HEK293 (cell line): Measurements from ENCODE around the gene XCL1.

Experiments
- GLIS2 ChIP-seq: fragments of 450-650 bp; formaldehyde crosslinking; IDR thresholded peaks from 2 replicates; pipeline ENCODE4 v1.5.1; 2016; ENCODE audit warnings: missing biosample characterization, missing genetic modification characterization
- KLF1 ChIP-seq: fragments of 450-650 bp; formaldehyde crosslinking; IDR thresholded peaks from 2 replicates; pipeline ENCODE4 v1.5.1; 2016; ENCODE audit warnings: missing biosample characterization, missing genetic modification characterization
- KLF16 ChIP-seq: fragments of 450-650 bp; formaldehyde crosslinking; IDR thresholded peaks from 2 replicates; pipeline ENCODE4 v1.5.1; 2017; ENCODE audit warnings: missing biosample characterization, missing genetic modification characterization
- YY1 ChIP-seq: fragments of 450-650 bp; formaldehyde crosslinking; IDR thresholded peaks from 2 replicates; pipeline ENCODE4 v1.5.1; 2018; ENCODE audit warnings: missing biosample characterization, missing genetic modification characterization
- ZNF133 ChIP-seq: fragments of 450-650 bp; formaldehyde crosslinking; IDR thresholded peaks from 2 replicates; pipeline ENCODE4 v1.5.1; 2016; ENCODE audit warnings: missing biosample characterization, missing genetic modification characterization
- ZNF19 ChIP-seq: fragments of 450-650 bp; formaldehyde crosslinking; IDR thresholded peaks from 2 replicates; pipeline ENCODE4; 2016; ENCODE audit warnings: missing biosample characterization, missing genetic modification characterization, low read depth
- ZNF292 ChIP-seq: fragments of 450-650 bp; formaldehyde crosslinking; IDR thresholded peaks from 2 replicates; pipeline ENCODE4 v1.5.1; 2016; ENCODE audit warnings: low read depth, missing biosample characterization, missing genetic modification characterization, borderline replicate concordance
- ZNF571 ChIP-seq: fragments of 450-650 bp; formaldehyde crosslinking; IDR thresholded peaks from 2 replicates; pipeline ENCODE4 v1.5.0; 2017; ENCODE audit warnings: missing biosample characterization, missing genetic modification characterization
- ZNF776 ChIP-seq: fragments of 450-650 bp; formaldehyde crosslinking; IDR thresholded peaks from 2 replicates; pipeline ENCODE4 v1.5.0; 2017; ENCODE audit warnings: missing biosample characterization, missing genetic modification characterization, borderline replicate concordance
- ZNF785 ChIP-seq: fragments of 450-650 bp; formaldehyde crosslinking; IDR thresholded peaks from 2 replicates; pipeline ENCODE4 v1.5.1; 2016; ENCODE audit warnings: missing biosample characterization, missing genetic modification characterization
- TF ChIP-seq, protein P1 (sequence below): fragments of 450-650 bp; formaldehyde crosslinking; IDR thresholded peaks from 2 replicates; pipeline ENCODE4 v1.5.1; 2016; ENCODE audit warnings: missing biosample characterization, missing genetic modification characterization
- TF ChIP-seq, protein P2 (sequence below): fragments of 450-650 bp; formaldehyde crosslinking; IDR thresholded peaks from 2 replicates; pipeline ENCODE4 v1.5.1; 2016; ENCODE audit warnings: missing biosample characterization, missing genetic modification characterization
- TF ChIP-seq, protein P3 (sequence below): fragments of 450-650 bp; formaldehyde crosslinking; IDR thresholded peaks from 2 replicates; pipeline ENCODE4 v1.5.1; 2016; ENCODE audit warnings: missing biosample characterization, missing genetic modification characterization
- TF ChIP-seq, protein P4 (sequence below): fragments of 450-650 bp; formaldehyde crosslinking; IDR thresholded peaks from 2 replicates; pipeline ENCODE4 v1.5.1; 2017; ENCODE audit warnings: missing biosample characterization, missing genetic modification characterization

GRCh38 chr1:168601051-168601450, 24.6 kb downstream of the XCL1 start:
- TF ChIP-seq YY1 (no peak), ZNF776 (no peak), ZNF133 (tag by site-specific recombination) (no peak), ZNF19 (no peak), ZNF785 (no peak), ZNF571 (no peak), ZNF292 (tag by site-specific recombination) (no peak), GLIS2 (tag by site-specific recombination) (no peak), KLF1 (tag by site-specific recombination) (no peak), KLF16 (tag by site-specific recombination) (no peak)
- TF ChIP-seq, protein P1, sequence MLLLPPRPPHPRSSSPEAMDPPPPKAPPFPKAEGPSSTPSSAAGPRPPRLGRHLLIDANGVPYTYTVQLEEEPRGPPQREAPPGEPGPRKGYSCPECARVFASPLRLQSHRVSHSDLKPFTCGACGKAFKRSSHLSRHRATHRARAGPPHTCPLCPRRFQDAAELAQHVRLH (tag by site-specific recombination), result no peak
- TF ChIP-seq, protein P2, sequence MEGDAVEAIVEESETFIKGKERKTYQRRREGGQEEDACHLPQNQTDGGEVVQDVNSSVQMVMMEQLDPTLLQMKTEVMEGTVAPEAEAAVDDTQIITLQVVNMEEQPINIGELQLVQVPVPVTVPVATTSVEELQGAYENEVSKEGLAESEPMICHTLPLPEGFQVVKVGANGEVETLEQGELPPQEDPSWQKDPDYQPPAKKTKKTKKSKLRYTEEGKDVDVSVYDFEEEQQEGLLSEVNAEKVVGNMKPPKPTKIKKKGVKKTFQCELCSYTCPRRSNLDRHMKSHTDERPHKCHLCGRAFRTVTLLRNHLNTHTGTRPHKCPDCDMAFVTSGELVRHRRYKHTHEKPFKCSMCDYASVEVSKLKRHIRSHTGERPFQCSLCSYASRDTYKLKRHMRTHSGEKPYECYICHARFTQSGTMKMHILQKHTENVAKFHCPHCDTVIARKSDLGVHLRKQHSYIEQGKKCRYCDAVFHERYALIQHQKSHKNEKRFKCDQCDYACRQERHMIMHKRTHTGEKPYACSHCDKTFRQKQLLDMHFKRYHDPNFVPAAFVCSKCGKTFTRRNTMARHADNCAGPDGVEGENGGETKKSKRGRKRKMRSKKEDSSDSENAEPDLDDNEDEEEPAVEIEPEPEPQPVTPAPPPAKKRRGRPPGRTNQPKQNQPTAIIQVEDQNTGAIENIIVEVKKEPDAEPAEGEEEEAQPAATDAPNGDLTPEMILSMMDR (tag by site-specific recombination), result no peak
- TF ChIP-seq, protein P3, sequence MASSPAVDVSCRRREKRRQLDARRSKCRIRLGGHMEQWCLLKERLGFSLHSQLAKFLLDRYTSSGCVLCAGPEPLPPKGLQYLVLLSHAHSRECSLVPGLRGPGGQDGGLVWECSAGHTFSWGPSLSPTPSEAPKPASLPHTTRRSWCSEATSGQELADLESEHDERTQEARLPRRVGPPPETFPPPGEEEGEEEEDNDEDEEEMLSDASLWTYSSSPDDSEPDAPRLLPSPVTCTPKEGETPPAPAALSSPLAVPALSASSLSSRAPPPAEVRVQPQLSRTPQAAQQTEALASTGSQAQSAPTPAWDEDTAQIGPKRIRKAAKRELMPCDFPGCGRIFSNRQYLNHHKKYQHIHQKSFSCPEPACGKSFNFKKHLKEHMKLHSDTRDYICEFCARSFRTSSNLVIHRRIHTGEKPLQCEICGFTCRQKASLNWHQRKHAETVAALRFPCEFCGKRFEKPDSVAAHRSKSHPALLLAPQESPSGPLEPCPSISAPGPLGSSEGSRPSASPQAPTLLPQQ (tag by site-specific recombination), result no peak
- TF ChIP-seq, protein P4, sequence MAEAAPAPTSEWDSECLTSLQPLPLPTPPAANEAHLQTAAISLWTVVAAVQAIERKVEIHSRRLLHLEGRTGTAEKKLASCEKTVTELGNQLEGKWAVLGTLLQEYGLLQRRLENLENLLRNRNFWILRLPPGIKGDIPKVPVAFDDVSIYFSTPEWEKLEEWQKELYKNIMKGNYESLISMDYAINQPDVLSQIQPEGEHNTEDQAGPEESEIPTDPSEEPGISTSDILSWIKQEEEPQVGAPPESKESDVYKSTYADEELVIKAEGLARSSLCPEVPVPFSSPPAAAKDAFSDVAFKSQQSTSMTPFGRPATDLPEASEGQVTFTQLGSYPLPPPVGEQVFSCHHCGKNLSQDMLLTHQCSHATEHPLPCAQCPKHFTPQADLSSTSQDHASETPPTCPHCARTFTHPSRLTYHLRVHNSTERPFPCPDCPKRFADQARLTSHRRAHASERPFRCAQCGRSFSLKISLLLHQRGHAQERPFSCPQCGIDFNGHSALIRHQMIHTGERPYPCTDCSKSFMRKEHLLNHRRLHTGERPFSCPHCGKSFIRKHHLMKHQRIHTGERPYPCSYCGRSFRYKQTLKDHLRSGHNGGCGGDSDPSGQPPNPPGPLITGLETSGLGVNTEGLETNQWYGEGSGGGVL (tag by site-specific recombination), result no peak
